ENCODE measurements around the gene POU6F2.

The POU6F2 gene

DNA sequence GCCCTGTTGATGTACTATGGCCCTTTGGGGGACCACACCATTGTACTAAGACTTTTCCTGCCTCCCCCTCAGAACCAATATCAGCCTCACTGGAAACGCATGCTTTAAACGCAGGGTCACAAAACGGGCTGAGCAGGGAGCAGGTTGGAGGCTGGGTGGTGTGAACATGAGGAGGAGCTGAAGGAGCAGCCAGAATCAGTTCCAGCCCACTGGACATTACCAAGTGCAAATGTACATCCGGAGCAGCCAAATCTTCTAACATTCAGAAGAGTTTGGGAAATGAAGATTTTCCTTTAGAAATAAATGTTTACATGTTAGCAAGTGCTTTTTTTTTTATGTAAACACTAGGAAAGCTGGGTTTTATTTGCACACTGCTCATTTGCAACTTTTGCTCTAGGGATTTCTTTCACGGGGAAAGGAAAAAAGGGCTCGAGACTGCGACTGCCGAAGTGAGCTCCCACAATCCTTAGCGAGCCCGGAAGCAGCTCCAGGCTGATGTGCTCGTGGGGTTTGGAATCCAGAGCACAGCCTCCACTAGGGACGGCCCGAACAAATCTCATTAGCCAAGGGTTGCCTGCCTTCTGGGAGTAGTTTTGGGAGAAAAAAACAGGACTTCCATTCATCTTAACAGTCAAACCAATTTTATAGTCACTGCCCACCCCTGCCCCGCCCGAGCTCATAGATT is 480.5 kb downstream of the POU6F2 start:
- no peak overlapping the region for H3K4me3 ChIP-seq (ENCODE audit: low read depth, low read length)
- DNase-seq (ENCODE audit: low read depth): no peak
- TF ChIP-seq CTCF (conservative IDR thresholded peaks at IDR 0.05; ENCODE audit: low read depth, low read length): no peak

- TF ChIP-seq CTCF (conservative IDR thresholded peaks at IDR 0.05; ENCODE audit: low read depth, low read length): no peak
- no peak for DNase-seq (ENCODE audit: low read depth)
Observed at GRCh38 chr7:39459636-39460035, 481.9 kb downstream of the POU6F2 start.

DNA sequence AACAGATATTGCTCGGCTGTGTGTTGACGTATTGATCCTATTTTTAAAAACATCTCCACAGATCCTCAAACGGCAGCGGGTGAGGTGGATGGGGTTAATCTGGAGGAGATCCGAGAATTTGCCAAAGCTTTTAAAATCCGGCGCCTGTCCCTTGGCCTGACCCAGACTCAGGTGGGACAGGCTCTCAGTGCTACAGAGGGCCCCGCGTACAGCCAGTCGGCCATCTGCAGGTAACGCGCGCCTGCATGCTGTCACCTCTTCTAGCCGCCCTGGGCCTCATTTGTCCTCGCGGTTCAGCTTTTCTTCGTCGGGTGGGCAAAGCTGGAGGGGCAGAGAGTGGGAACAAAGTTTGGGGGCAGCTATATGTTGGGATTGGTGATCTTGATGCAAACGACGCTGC is 482.8 kb downstream of the POU6F2 start:
- DNase-seq (ENCODE audit: low read depth): no peak
- no peak overlapping the region for H3K4me3 ChIP-seq (ENCODE audit: low read depth, low read length)
- no peak for TF ChIP-seq CTCF (conservative IDR thresholded peaks at IDR 0.05; ENCODE audit: low read depth, low read length)

More at GRCh38 chr7:39459636-39460035, 481.9 kb downstream of the POU6F2 start:
- no peak overlapping the region for H3K4me3 ChIP-seq (ENCODE audit: low read depth, low read length)

- no peak for TF ChIP-seq CTCF (conservative IDR thresholded peaks at IDR 0.05; ENCODE audit: low read depth, low read length)
- H3K4me3 ChIP-seq (ENCODE audit: low read depth, low read length): no peak overlapping the region
- DNase-seq (ENCODE audit: low read depth): no peak
Observed at GRCh38 chr7:39461263-39461820, 483.6 kb downstream of the POU6F2 start.

DNA sequence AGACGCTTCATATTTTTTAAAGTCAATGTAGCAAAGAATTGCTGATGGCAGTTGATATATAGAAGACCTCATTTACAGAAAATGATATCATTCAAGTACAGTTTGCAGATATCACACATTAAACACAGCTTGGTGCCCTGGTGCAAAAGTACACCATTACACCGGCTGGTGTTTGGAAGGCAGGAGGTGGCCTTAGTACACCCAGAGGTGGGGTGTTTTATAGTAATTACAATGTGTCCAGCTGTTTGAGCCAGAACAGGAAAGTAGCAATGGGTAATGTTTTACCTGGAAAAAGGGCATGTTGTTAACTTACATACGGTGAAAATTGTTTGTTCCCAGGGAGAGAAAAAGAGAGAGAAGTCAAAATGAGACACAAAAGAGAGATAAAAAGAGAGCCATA is 485.5 kb downstream of the POU6F2 start:
- no peak for DNase-seq (ENCODE audit: low read depth)
- no peak overlapping the region for H3K4me3 ChIP-seq (ENCODE audit: low read depth, low read length)
- no peak for TF ChIP-seq CTCF (conservative IDR thresholded peaks at IDR 0.05; ENCODE audit: low read depth, low read length)

GRCh38 chr7:39464350-39465054 is 486.8 kb downstream of the POU6F2 start:
- DNase-seq (ENCODE audit: low read depth): no peak
- no peak for TF ChIP-seq CTCF (conservative IDR thresholded peaks at IDR 0.05; ENCODE audit: low read depth, low read length)
- no peak overlapping the region for H3K4me3 ChIP-seq (ENCODE audit: low read depth, low read length)

Data from choroid plexus epithelial cell (primary cell).